Fibroblast of peridontal ligament (primary cell): Measurements from ENCODE around the gene MZT1.

Experiments used
- DNase-seq: peaks from one replicate; pipeline ENCODE4 v3.0.0-alpha.2; 2010; ENCODE audit errors: extremely low read depth

MZT1 gene

DNA sequence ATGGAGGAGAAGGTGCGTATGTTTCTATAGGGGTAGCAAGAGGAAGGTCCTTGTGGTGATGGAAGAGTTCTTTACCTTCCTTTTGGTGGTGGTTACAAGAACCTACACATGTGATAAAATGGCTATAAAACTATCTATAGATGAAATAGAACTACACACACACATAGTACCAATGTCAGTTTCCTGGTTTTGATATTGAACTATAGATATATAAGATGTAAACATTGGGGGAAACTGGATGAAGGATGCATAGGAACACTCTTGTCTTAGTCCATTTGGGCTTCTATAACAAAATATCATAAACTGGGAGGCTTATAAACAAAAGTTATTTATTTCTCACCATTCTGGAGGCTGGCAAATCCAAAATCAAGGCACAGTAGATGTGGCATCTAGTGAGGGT lies 47.1 kb downstream of the MZT1 start:
- no peak for DNase-seq

GRCh38 chr13:72678312-72678711 lies 49.1 kb downstream of the MZT1 start:
- DNase-seq = no peak

DNA sequence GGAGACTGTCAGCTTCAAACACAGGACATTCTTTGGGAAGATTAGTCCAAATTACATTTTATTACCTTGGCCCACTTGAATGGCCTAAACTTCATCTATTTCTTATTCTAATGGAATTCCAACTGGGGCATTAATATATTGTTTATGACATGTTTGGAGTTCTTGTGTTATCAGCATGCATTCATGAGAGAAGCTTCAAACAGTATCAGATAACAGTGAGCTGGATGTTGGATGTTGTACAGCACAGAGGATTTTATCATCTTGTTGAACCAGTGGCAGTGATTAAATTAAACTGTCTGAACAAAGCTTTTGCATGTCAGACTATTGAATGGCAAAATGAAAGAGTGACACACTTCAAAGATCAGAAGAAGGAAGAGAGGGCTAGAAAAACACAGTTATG lies 50.0 kb downstream of the MZT1 start:
- DNase-seq = no peak

- DNase-seq = no peak
Measured at GRCh38 chr13:72666391-72666790, 61.0 kb downstream of the MZT1 start.

GRCh38 chr13:72662548-72662947 lies 64.9 kb downstream of the MZT1 start:
- DNase-seq = no peak
